Upper lobe of left lung (tissue), 6 donors: ENCODE measurements around the gene KDM5B. TPM values are rescaled to one million over a fixed set of nuclear protein-coding genes. Genes with fewer than 3 reads are reported as not detected.
A peak's percentile ranks its signal among the peaks of the same experiment; 100 is the strongest.

ENCODE experiments used
- ATAC-seq, 2 donors: fragments of 200-7000 bp; cut with Tn5 transposase; one replicate each; pipeline ENCODE4 v1.9.1; 2022; ENCODE audit warnings: mild to moderate bottlenecking in 2 of 2, moderate library complexity in 2 of 2; ENCODE audit not compliant: low FRiP score in 2 of 2
- DNase-seq, 2 donors: peaks; one replicate each; pipeline ENCODE4 v3.0.0-alpha.2; 2019 to 2020
- H3K27ac ChIP-seq, 4 donors: fragments of 200-600 bp; sonication (generic); one replicate each; pipeline ENCODE4 v1.5.1; 2016 to 2019
- H3K27me3 ChIP-seq, 4 donors: fragments of 200-600 bp; sonication (generic); one replicate each; pipeline ENCODE4 v1.5.1; 2017 to 2019
- H3K36me3 ChIP-seq, 4 donors: fragments of 200-600 bp; sonication (generic); one replicate each; pipeline ENCODE4 v1.5.1; 2016 to 2019
- H3K4me1 ChIP-seq, 4 donors: fragments of 200-600 bp; sonication (generic); one replicate each; pipeline ENCODE4 v1.5.1; 2018 to 2019
- H3K4me3 ChIP-seq, 4 donors: fragments of 200-600 bp; sonication (generic); one replicate each; pipeline ENCODE4 v1.5.1; 2017 to 2019; ENCODE audit warnings: mild to moderate bottlenecking in 2 of 4, moderate library complexity in 1 of 4
- H3K9me3 ChIP-seq, 4 donors: fragments of 200-600 bp; sonication (generic); one replicate each; pipeline ENCODE4 v1.5.1; 2018 to 2019
- CTCF ChIP-seq, 6 experiments: fragments of 450-650 bp in 4 of 6; fragments of 200-600 bp in 2 of 6; sonication (generic) in 2 of 6; IDR thresholded peaks; one replicate each; pipeline ENCODE4 v1.5.1; 2016 to 2019; ENCODE audit warnings: antibody characterized with exemption in 6 of 6
- EP300 ChIP-seq, 4 donors: sonication (generic); formaldehyde crosslinking; IDR thresholded peaks; one replicate each; pipeline ENCODE4 v1.5.1; 2017; ENCODE audit warnings: antibody characterized with exemption in 4 of 4, control low read depth in 2 of 4
- POLR2A ChIP-seq, 4 donors: fragments of 450-650 bp; IDR thresholded peaks; one replicate each; pipeline ENCODE4 v1.5.1; 2016 to 2017; ENCODE audit warnings: antibody characterized with exemption in 4 of 4, mild to moderate bottlenecking in 2 of 4
- POLR2AphosphoS5 ChIP-seq, 2 donors: sonication (generic); formaldehyde crosslinking; IDR thresholded peaks; one replicate each; pipeline ENCODE4 v1.5.1; 2017; ENCODE audit warnings: antibody characterized with exemption in 2 of 2
- WGBS, 2 donors: methylation state at CpG; one replicate each; pipeline ENCODE4 v1.1.5; 2017 to 2018; 5-methylcytosine and 5-hydroxymethylcytosine counted together
- total RNA-seq, 6 donors: library from RNA; depleted of rRNA in 4 of 6; stranded (reverse); fragments of >200 nt in 4 of 6; gene quantifications; one replicate each; pipeline versions ENCODE4 v1.1.0 to v1.2.1, GENCODE V29; 2016 to 2021
- donor health status: DM: no; HTN: no; CAD: no; lungs with moderate emphysema.
- donor health status: DM: no; HTN: yes; CAD: no; lungs with severe emphysema.

The KDM5B gene
- total RNA-seq, 6 donors from 2014 or later: 42.2 to 102 (median 51.6) TPM

- ATAC-seq (no peak), DNase-seq (no peak)
- H3K4me1 ChIP-seq: no peaks in the 10 kb centered on the region
- WGBS, 2 donors: 46 to 67% methylated on average over 5 to 8 of the region's 8 CpGs
- no peak overlapping the region for H3K4me3 ChIP-seq
- no peak for TF ChIP-seq CTCF (IDR thresholded peaks at IDR 0.05)
- no peak for TF ChIP-seq POLR2A (IDR thresholded peaks at IDR 0.05)
- no peak for TF ChIP-seq EP300 (IDR thresholded peaks at IDR 0.05)
- no peak for TF ChIP-seq POLR2AphosphoS5 (IDR thresholded peaks at IDR 0.05)
- H3K27ac ChIP-seq: no peak overlapping the region
- H3K27me3 ChIP-seq: no peaks in the 10 kb centered on the region
- H3K9me3 ChIP-seq: no peaks in the 10 kb centered on the region
- no peaks in the 10 kb centered on the region for H3K36me3 ChIP-seq
These were observed 109.9 kb downstream of the KDM5B start for GRCh38 chr1:202698276-202698675.

- Histone ChIP-seq H3K36me3 (no peaks in the 10 kb centered on the region), H3K27me3 (no peaks in the 10 kb centered on the region), H3K27ac (no peak overlapping the region), H3K9me3 (no peaks in the 10 kb centered on the region), H3K4me1 (no peaks in the 10 kb centered on the region), H3K4me3 (no peak overlapping the region)
- no peak for ATAC-seq
- TF ChIP-seq CTCF (IDR thresholded peaks at IDR 0.05) (no peak), POLR2A (IDR thresholded peaks at IDR 0.05) (no peak), POLR2AphosphoS5 (IDR thresholded peaks at IDR 0.05) (no peak), EP300 (IDR thresholded peaks at IDR 0.05) (no peak)
- WGBS, 2 donors: 55 to 95% methylated on average over 3 to 6 of the region's 6 CpGs
- DNase-seq: no peak
These were observed 111.2 kb downstream of the KDM5B start for GRCh38 chr1:202697038-202697437.

GRCh38 chr1:202694314-202694713 lies 113.9 kb downstream of the KDM5B start:
- no peaks in the 10 kb centered on the region for H3K27me3 ChIP-seq
- WGBS, 2 donors: 63 to 76% methylated on average over 5 of the region's 5 CpGs

GRCh38 chr1:202692959-202693555 lies 115.2 kb downstream of the KDM5B start:
- Histone ChIP-seq H3K4me1 (no peaks in the 10 kb centered on the region), H3K4me3 (no peak overlapping the region), H3K36me3 (no peaks in the 10 kb centered on the region), H3K27ac (no peak overlapping the region), H3K9me3 (no peaks in the 10 kb centered on the region), H3K27me3 (no peaks in the 10 kb centered on the region)
- 34 to 35% methylated on average over 3 of the region's 3 CpGs for WGBS, 2 donors
- TF ChIP-seq EP300 (IDR thresholded peaks at IDR 0.05): no peak
- TF ChIP-seq CTCF (IDR thresholded peaks at IDR 0.05): peak in 3 of 6 experiments; percentile 15 to 44 (median 30)
- no peak for TF ChIP-seq POLR2AphosphoS5 (IDR thresholded peaks at IDR 0.05)
- TF ChIP-seq POLR2A (IDR thresholded peaks at IDR 0.05): no peak
- ATAC-seq: peak in 1 of 2 donors; percentile 80
- DNase-seq: peak in 1 of 2 donors; percentile 32

More at GRCh38 chr1:202694314-202694713, 113.9 kb downstream of the KDM5B start:
- Histone ChIP-seq H3K36me3 (no peaks in the 10 kb centered on the region), H3K4me1 (no peaks in the 10 kb centered on the region), H3K27ac (no peak overlapping the region), H3K9me3 (no peaks in the 10 kb centered on the region), H3K4me3 (no peak overlapping the region)
- DNase-seq (no peak), ATAC-seq (no peak)
- no peak for TF ChIP-seq EP300 (IDR thresholded peaks at IDR 0.05)
- TF ChIP-seq POLR2A (IDR thresholded peaks at IDR 0.05): no peak
- no peak for TF ChIP-seq POLR2AphosphoS5 (IDR thresholded peaks at IDR 0.05)
- TF ChIP-seq CTCF (IDR thresholded peaks at IDR 0.05): no peak

- TF ChIP-seq EP300 (IDR thresholded peaks at IDR 0.05): no peak
- no peak for TF ChIP-seq CTCF (IDR thresholded peaks at IDR 0.05)
- no peak for TF ChIP-seq POLR2A (IDR thresholded peaks at IDR 0.05)
- no peak for TF ChIP-seq POLR2AphosphoS5 (IDR thresholded peaks at IDR 0.05)
- no peak for DNase-seq
- H3K9me3 ChIP-seq: no peaks in the 10 kb centered on the region
- no peaks in the 10 kb centered on the region for H3K4me1 ChIP-seq
- WGBS, 2 donors: 42 to 51% methylated on average over 2 of the region's 2 CpGs
- no peaks in the 10 kb centered on the region for H3K27me3 ChIP-seq
- no peaks in the 10 kb centered on the region for H3K36me3 ChIP-seq
- ATAC-seq: no peak
- no peak overlapping the region for H3K27ac ChIP-seq
- no peak overlapping the region for H3K4me3 ChIP-seq
These were observed 116.4 kb downstream of the KDM5B start for GRCh38 chr1:202691816-202692215.
